Trophoblast cell (in vitro differentiated cells and primary cell): ENCODE measurements around the gene RAB20. TPM values are rescaled to one million over a fixed set of nuclear protein-coding genes. Genes with fewer than 3 reads are reported as not detected.
A peak's percentile ranks its signal among the peaks of the same experiment; 100 is the strongest.
"Not testable (repeated sequence)": the region's sequence is repeated elsewhere in the genome, so short reads cannot be mapped to it uniquely, and the experiment has no call there.

Experiments used
- DNase-seq, 2 donors: peaks; one replicate each; pipeline ENCODE4 v3.0.0-alpha.2; 2016
- H2AFZ ChIP-seq: 2 replicates; pipeline ENCODE4 v1.6.1; 2013; ENCODE audit warnings: low read length, moderate library complexity, mild to moderate bottlenecking; ENCODE audit not compliant: insufficient read depth, poor library complexity
- H2AK5ac ChIP-seq: 2 replicates; pipeline ENCODE4 v1.6.1; 2013; ENCODE audit warnings: mild to moderate bottlenecking, low read length
- H2BK120ac ChIP-seq: 2 replicates; pipeline ENCODE4 v1.6.1; 2013; ENCODE audit warnings: low read length, mild to moderate bottlenecking, moderate library complexity; ENCODE audit not compliant: insufficient read depth, poor library complexity
- H2BK12ac ChIP-seq: 2 replicates; pipeline ENCODE4 v1.6.1; 2013; ENCODE audit warnings: mild to moderate bottlenecking, low read length, moderate library complexity
- H2BK5ac ChIP-seq: 2 replicates; pipeline ENCODE4 v1.6.1; 2013; ENCODE audit warnings: low read length, low read depth, moderate library complexity, mild to moderate bottlenecking; ENCODE audit not compliant: poor library complexity
- H3K14ac ChIP-seq: 2 replicates; pipeline ENCODE4 v1.6.1; 2013; ENCODE audit warnings: mild to moderate bottlenecking, low read length
- H3K18ac ChIP-seq: 2 replicates; pipeline ENCODE4 v1.6.1; 2013; ENCODE audit warnings: mild to moderate bottlenecking, low read length
- H3K23ac ChIP-seq: 2 replicates; pipeline ENCODE4 v1.6.1; 2013; ENCODE audit warnings: low read length
- H3K27ac ChIP-seq: 2 replicates; pipeline ENCODE4 v1.5.1; 2013; ENCODE audit warnings: low read depth, mild to moderate bottlenecking, inconsistent platforms, low read length, moderate library complexity
- H3K27me3 ChIP-seq: 2 replicates; pipeline ENCODE4 v1.6.1; 2013; ENCODE audit warnings: inconsistent platforms, mild to moderate bottlenecking, low read length, moderate library complexity; ENCODE audit not compliant: insufficient read depth
- H3K36me3 ChIP-seq, 2 experiments: 1 replicate in 1 of 2; 2 replicates in 1 of 2; pipeline ENCODE4 v1.6.1; 2013; ENCODE audit warnings: low read length in 2 of 2, mild to moderate bottlenecking in 2 of 2, moderate library complexity in 1 of 2; ENCODE audit not compliant: insufficient read depth in 2 of 2, control insufficient read depth in 1 of 2
- H3K4ac ChIP-seq: 2 replicates; pipeline ENCODE4 v1.6.1; 2013; ENCODE audit warnings: low read depth, mild to moderate bottlenecking, low read length, moderate library complexity
- H3K4me1 ChIP-seq, 2 experiments: 1 replicate in 1 of 2; 2 replicates in 1 of 2; pipeline ENCODE4 v1.6.1; 2013; ENCODE audit warnings: low read length in 2 of 2, mild to moderate bottlenecking in 2 of 2, moderate library complexity in 1 of 2; ENCODE audit not compliant: insufficient read depth in 2 of 2, control insufficient read depth in 1 of 2
- H3K4me2 ChIP-seq: 2 replicates; pipeline ENCODE4 v1.6.1; 2013; ENCODE audit warnings: inconsistent platforms, mild to moderate bottlenecking, low read length, moderate library complexity
- H3K4me3 ChIP-seq: 2 replicates; pipeline ENCODE4 v1.5.1; 2013; ENCODE audit warnings: mild to moderate bottlenecking, low read depth, low read length, inconsistent platforms
- H3K79me1 ChIP-seq: one replicate; pipeline ENCODE4 v1.6.1; 2013; ENCODE audit warnings: low read length
- H3K79me2 ChIP-seq: 2 replicates; pipeline ENCODE4 v1.6.1; 2013; ENCODE audit warnings: low read length, mild to moderate bottlenecking; ENCODE audit not compliant: control insufficient read depth, insufficient read depth, poor library complexity
- H3K9ac ChIP-seq: 2 replicates; pipeline ENCODE4 v1.6.1; 2013; ENCODE audit warnings: mild to moderate bottlenecking, low read length
- H3K9me3 ChIP-seq: 2 replicates; pipeline ENCODE4 v1.6.1; 2013; ENCODE audit warnings: low read depth, mild to moderate bottlenecking, control low read depth, inconsistent platforms, low read length; ENCODE audit not compliant: insufficient read depth
- H4K12ac ChIP-seq: 2 replicates; pipeline ENCODE4 v1.6.1; 2013; ENCODE audit warnings: low read depth, mild to moderate bottlenecking, low read length, moderate library complexity
- H4K8ac ChIP-seq: 2 replicates; pipeline ENCODE4 v1.6.1; 2013; ENCODE audit warnings: low read depth, mild to moderate bottlenecking, low read length, moderate library complexity
- H4K91ac ChIP-seq: one replicate; pipeline ENCODE4 v1.6.1; 2013; ENCODE audit warnings: low read depth, mild to moderate bottlenecking, low read length, moderate library complexity
- WGBS: extraction: QIAGEN DNeasy Blood & Tissue Kit; methylation state at CpG from one replicate; pipeline ENCODE4 v1.1.7; 2013; ENCODE audit warnings: missing lambda C conversion rate; ENCODE audit not compliant: insufficient read length, insufficient coverage; ENCODE audit errors: extremely low coverage; 5-methylcytosine and 5-hydroxymethylcytosine counted together
- polyA plus RNA-seq: library from polyadenylated mRNA; stranded (reverse); fragments of 200-250 nt; gene quantifications from 2 replicates; pipeline ENCODE4 v1.2.3, GENCODE V29; 2013

RAB20 gene, protein sequence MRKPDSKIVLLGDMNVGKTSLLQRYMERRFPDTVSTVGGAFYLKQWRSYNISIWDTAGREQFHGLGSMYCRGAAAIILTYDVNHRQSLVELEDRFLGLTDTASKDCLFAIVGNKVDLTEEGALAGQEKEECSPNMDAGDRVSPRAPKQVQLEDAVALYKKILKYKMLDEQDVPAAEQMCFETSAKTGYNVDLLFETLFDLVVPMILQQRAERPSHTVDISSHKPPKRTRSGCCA
- polyA plus RNA-seq = 29.9 and 30.6 TPM in 2 replicates

DNA sequence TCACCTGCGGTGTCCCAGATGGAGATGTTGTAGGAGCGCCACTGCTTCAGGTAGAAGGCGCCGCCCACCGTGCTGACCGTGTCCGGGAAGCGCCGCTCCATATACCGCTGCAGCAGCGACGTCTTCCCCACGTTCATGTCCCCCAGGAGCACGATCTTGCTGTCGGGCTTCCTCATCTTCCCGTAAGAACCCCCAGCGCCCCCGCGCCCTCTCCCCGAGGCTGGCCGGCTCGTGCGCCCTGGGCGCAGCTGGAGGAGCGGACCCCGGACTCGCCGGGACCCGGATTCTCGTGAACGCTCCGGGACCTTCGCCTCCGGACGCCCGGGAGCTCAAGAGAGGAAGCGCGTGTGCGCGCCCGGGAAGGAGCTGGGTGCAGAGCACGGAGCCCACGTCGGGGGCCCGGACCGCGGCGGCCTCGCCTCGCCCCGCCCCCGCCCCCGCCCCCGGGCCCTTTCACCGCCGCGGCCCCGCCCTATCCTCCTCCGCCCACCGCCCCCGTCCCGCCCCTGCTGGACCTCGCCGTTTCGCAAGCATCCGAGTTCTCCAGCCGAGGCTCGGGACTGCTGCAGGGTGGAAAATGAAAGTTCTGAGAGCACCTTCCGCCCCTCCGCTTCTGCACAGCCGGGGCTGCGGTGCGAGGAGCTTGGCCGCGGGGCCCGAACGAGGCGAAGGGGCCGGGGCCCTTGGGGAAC lies at the start of gene RAB20:
Gene RAB20 (minus strand): TSS at position 379 of the 692 bp plus-strand sequence. CDS start 203 bp downstream, at position 176.
- Histone ChIP-seq H3K27ac (peak within 1 kb of the TSS; percentile 90), H4K91ac (peak within 1 kb of the TSS; percentile 92), H3K79me1 (peaks cover 14% of the 10 kb centered on the region), H4K12ac (peak within 1 kb of the TSS; percentile 17), H3K36me3 (peaks cover 13 to 16% of the 10 kb centered on the region in 2 experiments), H3K18ac (peak within 1 kb of the TSS; percentile 99), H3K14ac (peak within 1 kb of the TSS; percentile 77), H2AFZ (peak within 1 kb of the TSS; percentile 69), H3K4me1 (peaks cover 11 to 25% of the 10 kb centered on the region in 2 experiments), H2BK12ac (peak within 1 kb of the TSS; percentile 93), H2BK120ac (peak within 1 kb of the TSS; percentile 95), H3K4ac (peak within 1 kb of the TSS; percentile 95), H3K4me2 (peak within 1 kb of the TSS; percentile 96), H3K4me3 (peak within 1 kb of the TSS; percentile 82), H2BK5ac (peak within 1 kb of the TSS; percentile 92), H3K27me3 (no peaks in the 10 kb centered on the region), H3K79me2 (peaks cover 24% of the 10 kb centered on the region), H3K9ac (peak within 1 kb of the TSS; percentile 89), H2AK5ac (peak within 1 kb of the TSS; percentile 4), H4K8ac (peak within 1 kb of the TSS; percentile 76), H3K23ac (no peak within 1 kb of the TSS), H3K9me3 (peaks cover 2% of the 10 kb centered on the region)
- no CpG with 5 or more reads among the region's 79 CpGs for WGBS
- peak; percentile 70 to 87 for DNase-seq

DNA sequence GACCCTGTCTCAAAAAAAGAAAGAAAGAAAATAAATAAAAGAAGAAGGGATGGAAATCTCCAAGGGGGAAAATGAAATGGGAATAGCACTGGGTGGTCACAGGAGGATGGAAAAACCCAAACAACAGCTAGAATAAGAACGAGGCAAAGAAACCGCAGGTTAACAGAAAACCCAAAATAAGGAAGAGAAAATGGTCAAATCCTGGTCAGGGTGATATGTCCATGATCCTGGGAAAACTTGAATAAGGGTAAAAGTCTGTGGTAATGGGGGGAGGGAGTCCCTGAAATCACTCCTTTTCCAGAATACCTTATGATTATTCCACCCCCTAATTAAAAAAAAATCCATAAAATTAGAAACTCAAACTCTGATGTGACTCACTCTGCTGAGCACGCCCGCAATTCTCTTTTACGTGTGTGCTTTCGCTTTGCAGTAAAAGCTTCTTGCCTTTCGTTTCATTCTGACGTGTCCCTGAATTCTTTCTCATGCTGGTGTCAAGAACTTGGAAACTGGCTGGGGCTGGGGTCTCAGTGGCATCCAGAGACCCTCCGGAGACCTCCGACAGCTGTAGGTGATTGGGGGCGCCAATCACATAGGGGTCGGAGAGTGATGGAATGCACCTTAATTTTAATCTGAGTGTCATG lies 49.6 kb upstream of the RAB20 start:
- H3K9ac ChIP-seq = no peak overlapping the region

GRCh38 chr13:110607675-110608224 lies 46.2 kb upstream of the RAB20 start:
- Histone ChIP-seq H2BK120ac (no peak overlapping the region), H3K36me3 (peaks cover 0 to 2% of the 10 kb centered on the region in 2 experiments), H3K9me3 (no peaks in the 10 kb centered on the region), H3K79me2 (no peaks in the 10 kb centered on the region), H3K27ac (no peak overlapping the region), H4K12ac (no peak overlapping the region), H3K27me3 (no peaks in the 10 kb centered on the region), H3K4me2 (no peak overlapping the region), H3K18ac (no peak overlapping the region), H4K8ac (no peak overlapping the region), H2BK12ac (no peak overlapping the region), H3K14ac (no peak overlapping the region), H3K4me3 (no peak overlapping the region), H3K23ac (no peak overlapping the region), H3K9ac (no peak overlapping the region), H3K4ac (no peak overlapping the region), H4K91ac (no peak overlapping the region), H2AFZ (no peak overlapping the region), H2BK5ac (no peak overlapping the region), H2AK5ac (no peak overlapping the region), H3K79me1 (peaks cover 7% of the 10 kb centered on the region), H3K4me1 (peaks cover 10 to 11% of the 10 kb centered on the region in 2 experiments)
- no peak for DNase-seq
- no CpG with 5 or more reads among the region's 3 CpGs for WGBS

More for the DNA sequence above, 49.6 kb upstream of the RAB20 start:
- no peak overlapping the region for H3K18ac ChIP-seq
- no peak overlapping the region for H3K4me3 ChIP-seq
- no peak overlapping the region for H4K8ac ChIP-seq
- H3K27me3 ChIP-seq = no peaks in the 10 kb centered on the region
- no peak overlapping the region for H3K4me2 ChIP-seq
- peaks cover 15% of the 10 kb centered on the region in 2 experiments for H3K4me1 ChIP-seq
- H2BK120ac ChIP-seq = peak overlapping the region; percentile 3
- DNase-seq = peak in 1 of 2 donors; percentile 65
- peak overlapping the region; percentile 84 for H4K91ac ChIP-seq
- H3K14ac ChIP-seq = no peak overlapping the region
- H2AFZ ChIP-seq = no peak overlapping the region
- H3K4ac ChIP-seq = no peak overlapping the region
- H3K23ac ChIP-seq = no peak overlapping the region
- H2BK12ac ChIP-seq = peak overlapping the region; percentile 4
- no CpG with 5 or more reads among the region's 12 CpGs for WGBS
- H3K27ac ChIP-seq = no peak overlapping the region
- no peak overlapping the region for H2AK5ac ChIP-seq
- no peak overlapping the region for H4K12ac ChIP-seq
- H3K36me3 ChIP-seq = peaks cover 0 to 2% of the 10 kb centered on the region in 2 experiments
- H2BK5ac ChIP-seq = no peak overlapping the region
- peaks cover 7% of the 10 kb centered on the region for H3K79me2 ChIP-seq
- peaks cover 5% of the 10 kb centered on the region for H3K9me3 ChIP-seq
- H3K79me1 ChIP-seq = peaks cover 19% of the 10 kb centered on the region

- H4K8ac ChIP-seq, H2BK5ac ChIP-seq, H3K27me3 ChIP-seq, H3K18ac ChIP-seq, H3K79me2 ChIP-seq, H2AK5ac ChIP-seq, DNase-seq, H3K14ac ChIP-seq, H3K79me1 ChIP-seq, H3K23ac ChIP-seq, H2BK12ac ChIP-seq, H3K4ac ChIP-seq, H3K27ac ChIP-seq, H2AFZ ChIP-seq, H2BK120ac ChIP-seq, H3K9me3 ChIP-seq, H4K91ac ChIP-seq, H3K36me3 ChIP-seq, H3K4me2 ChIP-seq, H3K9ac ChIP-seq, H4K12ac ChIP-seq, H3K4me3 ChIP-seq: not testable (repeated sequence)
- no CpG with 5 or more reads among the region's 33 CpGs for WGBS
- H3K4me1 ChIP-seq = peaks cover 9 to 16% of the 10 kb centered on the region in 2 experiments
These were observed 44.8 kb upstream of the RAB20 start for GRCh38 chr13:110606281-110606680.
